Hindlimb muscle (tissue), 1 donor: ENCODE results near the gene ABI3BP. TPM values are rescaled to one million over a fixed set of nuclear protein-coding genes. Genes with fewer than 3 reads are reported as not detected.

ENCODE experiments used
- DNase-seq: peaks from one replicate; pipeline ENCODE4 v3.0.0-alpha.2; 2013
- polyA plus RNA-seq: library from polyadenylated mRNA; unstranded; fragments of 120-200 nt; gene quantifications from one replicate; pipeline ENCODE4 v1.2.1, GENCODE V29; 2013; ENCODE audit not compliant: insufficient read length

ABI3BP gene
- polyA plus RNA-seq, 1 donor: 344 TPM

DNA sequence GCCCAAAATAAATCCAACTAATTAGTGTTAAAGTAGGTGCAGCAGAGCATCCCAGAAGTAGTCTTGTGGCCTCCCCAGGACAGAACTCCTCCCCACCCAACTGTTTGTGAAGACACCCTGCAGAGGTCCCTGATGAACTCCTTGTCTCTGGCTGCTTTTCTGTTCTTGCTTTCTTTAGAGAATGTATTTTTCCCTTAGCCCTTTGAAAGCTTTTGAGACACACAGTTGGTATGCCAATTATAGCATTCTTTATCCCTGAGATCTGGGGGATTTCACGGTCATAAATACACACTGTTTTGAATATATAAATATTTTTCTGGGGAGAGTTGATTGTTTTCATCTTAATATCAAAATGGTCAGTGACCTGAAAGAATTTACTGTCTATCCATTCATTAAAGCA, 274.1 kb downstream of the ABI3BP start:
- no peak for DNase-seq

DNA sequence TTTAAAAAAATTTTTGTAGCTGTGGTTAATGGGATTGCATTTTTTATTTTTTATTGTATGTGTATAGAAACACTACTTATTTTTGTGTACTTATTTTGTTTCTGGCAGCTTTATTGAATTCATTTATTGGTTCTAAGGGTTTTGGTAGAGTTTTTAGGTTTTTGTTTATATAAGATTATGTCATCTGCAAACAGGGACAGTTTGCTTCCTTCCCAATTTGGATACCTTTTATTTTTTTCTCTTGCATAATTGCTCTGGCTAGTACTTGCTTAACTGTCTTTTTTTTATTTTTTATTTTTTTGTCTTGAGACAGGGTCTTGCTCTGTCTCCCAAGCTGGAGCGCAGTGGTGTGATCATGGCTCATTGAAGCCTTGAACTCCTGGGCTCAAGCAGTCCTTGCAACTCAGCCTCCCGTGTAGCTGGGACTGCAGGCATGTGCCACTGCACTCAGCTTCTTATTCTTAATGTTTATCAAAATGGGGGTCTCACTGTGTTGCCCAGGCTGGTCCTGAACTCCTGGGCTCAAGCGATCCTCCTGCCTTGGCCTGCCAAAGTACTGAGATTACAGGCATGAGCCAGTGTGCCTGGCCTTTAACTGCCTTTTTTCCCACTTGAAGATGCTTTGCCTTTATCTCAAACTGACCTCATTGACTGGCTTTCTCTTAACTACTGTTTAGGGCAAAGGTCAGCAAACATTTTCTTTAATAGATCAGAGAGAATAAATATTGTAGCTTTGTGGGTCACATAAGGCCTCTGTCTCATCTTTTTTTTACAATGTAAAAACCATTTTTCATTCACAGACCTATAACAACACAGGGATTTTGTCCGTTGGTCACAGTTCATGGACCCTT, 275.4 kb downstream of the ABI3BP start:
- DNase-seq: no peak

DNA sequence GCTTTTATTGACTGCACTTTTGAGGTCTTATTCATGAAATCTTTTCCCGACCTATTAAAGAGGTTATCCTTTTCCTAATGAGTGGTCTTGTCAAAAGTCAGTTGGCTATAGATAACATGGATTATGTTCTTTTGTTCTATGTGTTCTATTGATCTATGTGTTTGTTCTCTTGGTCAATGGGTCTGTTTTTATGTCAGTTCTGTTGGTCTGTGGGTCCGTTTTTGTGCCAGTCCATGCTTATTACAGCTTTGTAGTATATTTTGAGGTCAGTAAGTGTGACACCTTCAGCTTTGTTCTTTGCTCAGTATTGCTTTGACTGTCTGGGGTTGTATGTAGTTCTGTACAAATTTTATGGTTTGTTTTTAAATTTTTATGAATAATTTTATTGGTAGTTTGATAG, 276.2 kb downstream of the ABI3BP start:
- DNase-seq: no peak

DNA sequence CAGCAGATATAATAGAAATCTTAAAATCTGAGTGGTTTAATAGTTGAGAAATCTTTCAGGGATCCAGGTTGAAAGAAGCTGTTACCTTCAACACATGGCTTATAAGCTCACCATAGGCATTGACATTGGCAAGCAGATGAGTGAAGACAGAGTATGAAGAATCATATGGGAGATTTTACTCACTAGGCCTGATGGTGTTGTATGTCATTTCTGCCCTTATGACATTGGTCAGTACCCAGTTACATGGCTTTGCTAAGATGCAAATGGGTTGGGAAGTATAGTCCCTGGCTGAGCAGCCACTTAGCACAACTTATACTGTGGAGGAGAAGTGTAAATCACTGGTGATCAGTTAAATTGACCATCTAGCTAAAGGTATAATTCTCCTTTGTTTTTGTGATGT, 278.0 kb downstream of the ABI3BP start:
- no peak for DNase-seq

DNA sequence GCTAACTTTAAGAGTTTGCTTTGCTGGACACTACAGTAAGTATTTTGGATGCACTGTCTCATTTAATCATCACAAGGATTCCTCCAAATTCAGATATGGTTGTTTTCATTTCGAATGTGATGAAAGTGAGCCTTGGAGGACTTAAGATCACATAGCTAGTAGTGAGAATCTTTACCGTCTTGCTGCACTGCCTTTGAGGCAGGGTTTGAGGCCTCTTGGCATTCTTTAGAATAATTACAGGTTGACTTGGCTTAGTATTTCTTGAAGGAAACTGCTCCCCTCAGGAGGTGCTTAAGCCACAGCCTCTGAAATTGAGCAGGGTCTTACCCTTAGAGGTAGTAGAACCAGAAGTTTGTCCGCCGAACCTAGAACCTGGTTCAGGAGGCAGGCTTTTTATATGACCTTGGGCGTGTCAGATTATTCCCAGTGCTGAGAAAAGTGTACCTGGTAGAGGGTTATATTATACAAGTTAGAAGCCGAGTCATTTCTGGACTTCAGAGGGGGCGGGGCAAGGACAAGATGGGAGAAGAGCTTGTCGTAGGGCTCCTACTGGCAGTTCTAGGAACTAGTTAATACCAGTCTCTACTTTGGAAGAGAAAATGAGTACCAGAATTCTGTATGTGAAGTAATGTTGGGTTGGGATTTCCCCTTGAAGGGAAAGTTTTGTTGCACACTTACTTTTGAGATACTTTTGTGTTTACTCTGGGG, 282.8 kb downstream of the ABI3BP start:
- DNase-seq: peak; percentile 25

DNA sequence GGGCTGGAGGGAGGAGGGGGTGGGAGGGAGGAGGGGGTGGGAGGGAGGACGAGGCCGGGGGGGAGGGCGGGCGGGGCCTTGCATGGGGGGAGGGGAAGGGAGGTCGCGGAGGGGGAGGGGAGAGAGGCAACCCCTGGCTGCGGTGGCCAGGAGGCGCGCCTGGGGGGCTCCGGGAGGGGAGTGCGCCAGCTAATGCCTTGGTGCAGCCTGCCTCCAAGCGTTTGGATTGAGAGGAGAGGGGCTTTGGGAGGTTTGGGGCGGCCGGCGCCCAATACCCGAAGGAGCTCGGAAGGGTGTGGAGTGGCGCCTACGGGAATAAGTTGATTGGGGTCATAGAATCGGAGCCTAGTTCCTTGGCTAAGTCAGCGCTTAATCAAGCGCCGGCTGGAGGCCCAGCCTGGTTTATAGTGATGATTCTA, 283.4 kb downstream of the ABI3BP start:
- peak; percentile 37 for DNase-seq

DNA sequence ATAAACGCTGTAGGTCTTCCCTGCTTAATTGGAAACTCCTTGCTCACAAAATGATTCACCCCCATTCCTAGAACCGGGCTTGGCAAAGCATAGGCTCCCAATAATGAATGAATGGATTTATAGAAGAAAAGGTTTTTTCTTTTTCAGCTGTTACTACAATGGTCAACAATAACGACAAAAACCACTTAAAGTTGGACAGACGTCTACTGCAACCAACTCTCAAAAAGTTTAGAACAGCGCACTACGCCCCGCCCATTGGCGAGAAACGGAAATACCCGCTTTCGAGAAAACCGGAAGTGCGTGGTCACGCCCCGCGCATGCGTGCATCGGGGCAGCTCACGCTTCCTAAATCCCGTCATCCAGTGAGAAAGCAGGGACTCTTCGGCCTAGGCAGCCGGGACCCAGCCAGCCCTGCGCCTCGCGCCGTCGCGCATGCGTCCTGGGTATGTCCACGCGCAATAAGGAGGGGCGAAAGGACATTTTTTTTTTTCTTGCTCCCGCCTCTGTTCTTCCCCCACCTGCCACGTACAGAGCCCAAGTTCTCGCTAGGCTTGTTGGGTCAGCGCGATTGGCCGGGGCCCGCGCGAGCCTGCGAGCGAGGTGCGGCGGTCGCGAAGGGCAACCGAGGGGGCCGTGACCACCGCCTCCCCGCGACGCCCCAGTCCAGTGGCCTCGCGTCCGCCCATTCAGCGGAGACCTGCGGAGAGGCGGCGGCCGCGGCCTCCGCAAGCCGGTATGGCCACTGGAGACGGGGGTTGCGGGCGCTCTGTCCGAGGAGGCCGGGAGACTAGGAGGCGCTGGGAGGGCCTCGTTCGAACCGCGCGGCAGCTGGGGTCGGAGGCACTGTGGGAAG, 284.0 kb downstream of the ABI3BP start, which contains the start of gene TFG:
Gene TFG (plus strand): TSS at position 506 of the 853 bp plus-strand sequence. CDS start 4,192 bp downstream, outside the sequence.
- DNase-seq: peak; percentile 100

DNA sequence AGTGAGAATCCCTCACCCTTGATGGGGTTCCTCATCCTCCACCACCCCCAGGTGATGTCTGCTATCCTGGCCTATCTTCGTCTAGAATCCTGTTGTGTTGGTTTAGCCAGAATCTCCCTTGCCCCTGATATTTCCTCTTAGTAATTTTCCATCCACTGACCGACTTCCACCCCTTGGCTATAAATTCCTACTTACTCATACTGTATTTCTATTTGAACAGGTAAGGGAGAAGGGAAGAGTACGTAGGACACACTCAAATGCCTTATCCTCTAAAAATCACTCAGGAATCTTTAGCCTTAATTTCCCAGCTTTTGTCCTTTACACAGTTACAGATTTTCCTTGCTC, 284.6 kb downstream of the ABI3BP start:
- no peak for DNase-seq

DNA sequence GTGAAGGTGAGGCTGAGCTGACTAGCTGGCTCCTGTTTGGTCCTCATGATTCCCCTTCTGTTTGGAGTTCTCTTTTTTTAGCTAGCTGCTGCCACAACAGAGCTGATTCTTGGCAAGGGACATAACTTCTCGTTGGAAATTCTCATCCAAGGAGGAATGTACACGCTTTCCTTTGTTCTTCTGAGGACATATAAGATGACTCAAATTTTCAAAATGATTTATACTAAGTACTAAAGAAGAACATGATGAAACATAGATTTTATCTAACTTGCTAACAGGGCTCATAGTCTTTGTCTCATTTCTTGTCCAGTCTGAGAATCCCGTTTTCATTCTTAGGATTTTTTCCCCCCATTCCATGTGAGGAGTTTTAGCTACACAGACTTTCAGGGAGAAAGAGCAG, 286.9 kb downstream of the ABI3BP start:
- DNase-seq: no peak

DNA sequence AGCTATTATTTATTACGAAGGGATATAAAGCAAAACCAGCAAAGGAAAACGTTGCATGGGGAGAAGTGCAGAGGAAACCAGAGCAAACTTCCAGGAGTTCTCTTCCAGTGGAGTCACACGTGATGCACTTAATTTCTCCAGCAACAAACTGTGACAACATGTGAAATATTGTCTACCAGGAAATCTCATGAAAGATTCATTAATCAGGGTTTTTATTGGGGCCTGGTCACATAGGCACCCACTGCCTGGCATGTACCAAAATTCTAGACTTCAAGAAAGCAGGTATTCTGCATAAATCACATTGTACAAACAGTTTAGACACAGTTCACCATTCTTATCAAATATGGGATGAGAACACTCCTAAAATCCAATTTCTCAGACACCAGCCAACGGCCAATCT, 289.4 kb downstream of the ABI3BP start:
- no peak for DNase-seq

DNA sequence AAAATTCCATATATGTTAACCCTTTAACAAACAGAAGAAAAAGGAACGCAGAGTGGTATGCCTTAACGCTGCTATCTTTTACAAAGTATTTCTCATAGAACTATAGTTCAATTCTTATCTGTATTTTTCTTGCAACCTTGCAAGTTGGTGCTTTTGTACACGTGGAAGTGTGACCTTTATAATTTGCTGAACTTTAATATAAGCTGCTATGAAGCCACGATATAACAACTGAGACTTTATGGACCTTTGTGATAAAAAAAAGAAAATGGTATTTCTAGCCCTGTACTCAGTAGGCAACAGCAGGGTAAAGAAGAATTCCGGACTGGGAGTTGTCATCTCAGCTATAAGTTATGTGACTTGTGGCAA, 290.3 kb downstream of the ABI3BP start:
- DNase-seq: no peak

DNA sequence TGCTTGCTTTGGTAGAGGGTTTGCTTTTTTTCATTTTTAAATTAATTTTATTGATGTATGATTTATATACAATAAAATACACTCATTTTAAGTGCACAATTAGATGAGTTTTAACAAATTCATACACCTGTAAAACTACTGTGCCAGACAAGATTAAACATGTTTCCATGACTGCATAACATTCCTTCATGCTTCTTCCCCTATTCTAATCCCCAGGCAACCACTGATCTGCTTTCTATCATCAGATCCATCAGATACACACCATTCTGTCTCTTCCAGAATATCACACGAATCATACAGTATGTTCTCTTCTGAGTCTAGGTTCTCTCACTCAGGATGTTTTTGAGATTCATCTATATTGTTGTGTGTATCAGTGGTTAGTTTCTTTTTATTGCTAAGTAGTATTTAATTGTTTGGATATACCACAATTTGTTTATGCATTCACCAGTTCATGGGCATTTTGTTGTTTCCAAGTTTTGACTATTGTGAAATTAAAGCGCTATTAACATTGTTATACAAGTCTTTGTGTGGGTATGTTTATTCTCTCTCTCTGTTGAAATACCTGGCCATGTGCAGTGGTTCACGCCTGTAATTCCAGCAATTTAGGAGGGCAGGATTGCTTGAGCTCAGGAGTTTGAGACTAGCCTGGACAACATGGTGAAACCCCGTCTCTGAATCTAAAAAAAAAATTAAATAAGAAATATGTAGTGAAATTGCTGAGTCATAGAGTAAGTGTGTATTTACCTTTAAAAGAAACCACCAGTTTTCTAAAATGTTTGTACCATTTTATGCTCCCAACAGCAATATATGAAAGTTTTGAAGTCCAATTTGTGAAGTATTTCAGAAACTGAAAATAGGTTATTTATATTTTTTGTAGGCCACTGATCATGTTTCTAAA, 290.9 kb downstream of the ABI3BP start:
- DNase-seq: no peak

DNA sequence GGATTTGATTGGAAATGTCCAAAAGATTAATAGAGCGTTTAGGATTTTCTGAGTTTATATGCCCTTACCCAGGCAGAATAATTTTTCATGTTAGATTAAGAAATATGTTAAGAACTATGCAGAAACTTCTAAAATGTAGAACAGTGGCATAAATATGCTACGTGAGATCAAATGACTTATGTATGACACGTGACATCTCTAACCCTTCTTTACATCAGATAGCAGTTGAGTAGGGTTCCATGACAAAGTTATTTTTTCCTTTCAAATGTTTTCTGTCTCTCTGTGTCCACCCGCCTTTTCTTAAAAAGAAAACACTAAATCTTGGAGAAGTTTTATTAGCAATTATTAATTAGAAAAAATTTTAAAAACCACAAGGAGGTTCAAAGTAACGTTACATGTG, 292.5 kb downstream of the ABI3BP start:
- no peak for DNase-seq
